HEK293 (cell line): ENCODE measurements around the gene HGS.
A peak's percentile ranks its signal among the peaks of the same experiment; 100 is the strongest.

Experiments
- BCL11B ChIP-seq: fragments of 450-650 bp; formaldehyde crosslinking; IDR thresholded peaks from 2 replicates; pipeline ENCODE4 v1.5.1; 2016; ENCODE audit warnings: low read depth, missing biosample characterization, missing genetic modification characterization
- EGR2 ChIP-seq: fragments of 450-650 bp; formaldehyde crosslinking; IDR thresholded peaks from 2 replicates; pipeline ENCODE4 v1.5.1; 2016; ENCODE audit warnings: low read depth, missing biosample characterization, missing genetic modification characterization
- GFI1B ChIP-seq: fragments of 450-650 bp; formaldehyde crosslinking; IDR thresholded peaks from 2 replicates; pipeline ENCODE4 v1.5.1; 2016; ENCODE audit warnings: missing biosample characterization, missing genetic modification characterization
- GLIS1 ChIP-seq: fragments of 450-650 bp; formaldehyde crosslinking; IDR thresholded peaks from 2 replicates; pipeline ENCODE4 v1.5.1; 2016; ENCODE audit warnings: missing biosample characterization, missing genetic modification characterization
- IKZF3 ChIP-seq: fragments of 450-650 bp; IDR thresholded peaks from 2 replicates; pipeline ENCODE4 v1.5.0; 2018; ENCODE audit warnings: missing biosample characterization, mild to moderate bottlenecking, missing genetic modification characterization, moderate library complexity
- PATZ1 ChIP-seq: fragments of 450-650 bp; formaldehyde crosslinking; IDR thresholded peaks from 2 replicates; pipeline ENCODE4 v1.5.1; 2016; ENCODE audit warnings: missing biosample characterization, missing genetic modification characterization
- PBX3 ChIP-seq: sonication (generic); formaldehyde crosslinking; IDR thresholded peaks from 2 replicates; pipeline ENCODE4 v1.8.1; 2022; ENCODE audit warnings: mild to moderate bottlenecking, moderate library complexity, missing genetic modification reagents
- PRDM10 ChIP-seq: fragments of 450-650 bp; formaldehyde crosslinking; IDR thresholded peaks from 2 replicates; pipeline ENCODE4 v1.5.1; 2016; ENCODE audit warnings: missing biosample characterization, missing genetic modification characterization
- REPIN1 ChIP-seq: fragments of 450-650 bp; formaldehyde crosslinking; IDR thresholded peaks from 2 replicates; pipeline ENCODE4 v1.5.1; 2017; ENCODE audit warnings: missing biosample characterization, missing genetic modification characterization, low read depth
- REST ChIP-seq: fragments of 450-650 bp; formaldehyde crosslinking; IDR thresholded peaks from 2 replicates; pipeline ENCODE4 v1.5.1; 2016; ENCODE audit warnings: missing biosample characterization, missing genetic modification characterization
- TCF7L2 ChIP-seq: IDR thresholded peaks from 2 replicates; pipeline ENCODE4 v1.6.1; 2011; ENCODE audit warnings: low read depth, mild to moderate bottlenecking, inconsistent platforms, low read length, moderate library complexity, borderline replicate concordance
- TRIM28 ChIP-seq: IDR thresholded peaks from 2 replicates; pipeline ENCODE4 v1.6.1; 2011; ENCODE audit warnings: low read length, control low read depth, borderline replicate concordance
- ZBTB17 ChIP-seq: fragments of 450-650 bp; formaldehyde crosslinking; IDR thresholded peaks from 2 replicates; pipeline ENCODE4 v1.5.1; 2016; ENCODE audit warnings: missing biosample characterization, missing genetic modification characterization
- ZIC2 ChIP-seq: fragments of 450-650 bp; formaldehyde crosslinking; IDR thresholded peaks from 2 replicates; pipeline ENCODE4 v1.5.1; 2016; ENCODE audit warnings: missing biosample characterization, missing genetic modification characterization
- ZNF16 ChIP-seq: fragments of 450-650 bp; formaldehyde crosslinking; IDR thresholded peaks from 2 replicates; pipeline ENCODE4 v1.5.1; 2016; ENCODE audit warnings: low read depth, missing biosample characterization, missing genetic modification characterization
- ZNF23 ChIP-seq: fragments of 450-650 bp; formaldehyde crosslinking; IDR thresholded peaks from 2 replicates; pipeline ENCODE4 v1.5.1; 2016; ENCODE audit warnings: missing biosample characterization, missing genetic modification characterization, borderline replicate concordance
- ZNF24 ChIP-seq: fragments of 450-650 bp; formaldehyde crosslinking; IDR thresholded peaks from 2 replicates; pipeline ENCODE4 v1.5.1; 2016; ENCODE audit warnings: missing biosample characterization, missing genetic modification characterization
- ZNF341 ChIP-seq: fragments of 450-650 bp; formaldehyde crosslinking; IDR thresholded peaks from 2 replicates; pipeline ENCODE4; 2016; ENCODE audit warnings: low read depth, missing biosample characterization, missing genetic modification characterization
- ZNF404 ChIP-seq: fragments of 450-650 bp; formaldehyde crosslinking; IDR thresholded peaks from 2 replicates; pipeline ENCODE4 v1.5.1; 2017; ENCODE audit warnings: missing biosample characterization, missing genetic modification characterization
- ZNF48 ChIP-seq: fragments of 450-650 bp; formaldehyde crosslinking; IDR thresholded peaks from 2 replicates; pipeline ENCODE4 v1.5.1; 2016; ENCODE audit warnings: missing biosample characterization, missing genetic modification characterization
- ZNF530 ChIP-seq: fragments of 450-650 bp; formaldehyde crosslinking; IDR thresholded peaks from 2 replicates; pipeline ENCODE4 v1.5.1; 2016; ENCODE audit warnings: low read depth, missing biosample characterization, missing genetic modification characterization
- ZNF558 ChIP-seq: fragments of 450-650 bp; formaldehyde crosslinking; IDR thresholded peaks from 2 replicates; pipeline ENCODE4 v1.5.1; 2016; ENCODE audit warnings: missing biosample characterization, missing genetic modification characterization
- ZNF580 ChIP-seq: fragments of 450-650 bp; formaldehyde crosslinking; IDR thresholded peaks from 2 replicates; pipeline ENCODE4 v1.5.1; 2016; ENCODE audit warnings: missing biosample characterization, missing genetic modification characterization
- ZNF600 ChIP-seq: fragments of 450-650 bp; formaldehyde crosslinking; IDR thresholded peaks from 2 replicates; pipeline ENCODE4 v1.5.1; 2016; ENCODE audit warnings: missing biosample characterization, missing genetic modification characterization
- ZNF610 ChIP-seq: fragments of 450-650 bp; formaldehyde crosslinking; IDR thresholded peaks from 2 replicates; pipeline ENCODE4 v1.5.1; 2016; ENCODE audit warnings: missing biosample characterization, missing genetic modification characterization, borderline replicate concordance
- ZNF624 ChIP-seq: fragments of 450-650 bp; formaldehyde crosslinking; IDR thresholded peaks from 2 replicates; pipeline ENCODE4 v1.5.1; 2017; ENCODE audit warnings: missing biosample characterization, missing genetic modification characterization
- ZNF629 ChIP-seq: fragments of 450-650 bp; formaldehyde crosslinking; IDR thresholded peaks from 2 replicates; pipeline ENCODE4 v1.5.1; 2017; ENCODE audit warnings: missing biosample characterization, missing genetic modification characterization
- ZNF837 ChIP-seq: fragments of 450-650 bp; formaldehyde crosslinking; IDR thresholded peaks from 2 replicates; pipeline ENCODE4 v1.5.1; 2016; ENCODE audit warnings: missing biosample characterization, missing genetic modification characterization
- ZSCAN30 ChIP-seq: fragments of 450-650 bp; IDR thresholded peaks from 2 replicates; pipeline ENCODE4 v1.5.1; 2018; ENCODE audit warnings: missing biosample characterization, mild to moderate bottlenecking, missing genetic modification characterization, moderate library complexity
- ZSCAN4 ChIP-seq: fragments of 450-650 bp; formaldehyde crosslinking; IDR thresholded peaks from 2 replicates; pipeline ENCODE4 v1.5.1; 2017; ENCODE audit warnings: missing biosample characterization, missing genetic modification characterization

Gene HGS

GRCh38 chr17:81681672-81682071, 2.1 kb upstream of the HGS start (continued):
- TF ChIP-seq PATZ1 (tag by site-specific recombination) (0 out of 2 replicates have a peak, but pooled peaks have one; percentile 33), ZNF48 (tag by site-specific recombination) (no peak), ZIC2 (tag by site-specific recombination) (peak; percentile 93), TCF7L2 (no peak), PBX3 (CRISPR knock-in tag) (no peak), ZNF580 (tag by site-specific recombination) (no peak), ZNF23 (tag by site-specific recombination) (no peak), ZNF24 (tag by site-specific recombination) (no peak), REST (tag by site-specific recombination) (no peak), ZSCAN30 (tag by site-specific recombination) (no peak), ZNF837 (no peak), EGR2 (tag by site-specific recombination) (0 out of 2 replicates have a peak, but pooled peaks have one; percentile 29), ZNF16 (tag by site-specific recombination) (no peak), TRIM28 (no peak), PRDM10 (tag by site-specific recombination) (no peak), ZNF558 (tag by site-specific recombination) (no peak), ZNF530 (tag by site-specific recombination) (no peak), IKZF3 (0 out of 2 replicates have a peak, but pooled peaks have one; percentile 35), GFI1B (tag by site-specific recombination) (no peak), ZNF341 (tag by site-specific recombination) (peak; percentile 31; the same call in 1 of the 2 replicates), ZNF624 (tag by site-specific recombination) (no peak), ZNF600 (peak; percentile 80), ZNF629 (tag by site-specific recombination) (0 out of 2 replicates have a peak, but pooled peaks have one; percentile 42), GLIS1 (tag by site-specific recombination) (peak; percentile 99), ZNF404 (no peak), ZNF610 (tag by site-specific recombination) (no peak), BCL11B (tag by site-specific recombination) (no peak), REPIN1 (no peak), ZSCAN4 (no peak), ZBTB17 (tag by site-specific recombination) (peak; percentile 43)
